Smooth muscle cell (in vitro differentiated cells): Measurements from ENCODE around the gene SLC12A7. TPM values are rescaled to one million over a fixed set of nuclear protein-coding genes. Genes with fewer than 3 reads are reported as not detected.

ENCODE experiments used
- DNase-seq: peaks from one replicate; lab custom pipeline; 2025; ENCODE audit not compliant: unreplicated experiment; lab: John Stamatoyannopoulos, UW
- H2AFZ ChIP-seq: fragments of 200-600 bp; sonication (generic); 2 replicates; pipeline ENCODE4 v1.6.0; 2016; ENCODE audit warnings: antibody characterized with exemption, low read depth, mild to moderate bottlenecking
- H3F3A ChIP-seq: fragments of 200-600 bp; sonication (generic); 2 replicates; pipeline ENCODE4 v1.6.0; 2017; ENCODE audit warnings: antibody characterized with exemption, low read depth
- H3K27ac ChIP-seq: fragments of 200-600 bp; sonication (generic); 2 replicates; pipeline ENCODE4 v1.5.1; 2016; ENCODE audit warnings: low read depth, mild to moderate bottlenecking
- H3K27me3 ChIP-seq: fragments of 200-600 bp; sonication (generic); 2 replicates; pipeline ENCODE4 v1.6.1; 2016; ENCODE audit warnings: low read depth, mild to moderate bottlenecking
- H3K36me3 ChIP-seq: fragments of 200-600 bp; sonication (generic); 2 replicates; pipeline ENCODE4 v1.5.1; 2016; ENCODE audit warnings: low read depth
- H3K4me1 ChIP-seq: fragments of 200-600 bp; sonication (generic); 2 replicates; pipeline ENCODE4 v1.5.1; 2016; ENCODE audit warnings: low read depth
- H3K4me2 ChIP-seq: fragments of 200-600 bp; sonication (generic); 2 replicates; pipeline ENCODE4 v1.6.0; 2016; ENCODE audit warnings: mild to moderate bottlenecking
- H3K4me3 ChIP-seq: fragments of 200-600 bp; sonication (generic); 2 replicates; pipeline ENCODE4 v1.5.1; 2016; ENCODE audit warnings: mild to moderate bottlenecking
- H3K79me2 ChIP-seq: fragments of 200-600 bp; sonication (generic); 2 replicates; pipeline ENCODE4 v1.6.0; 2016; ENCODE audit warnings: low read depth, mild to moderate bottlenecking
- H3K9ac ChIP-seq: fragments of 200-600 bp; sonication (generic); 2 replicates; pipeline ENCODE4 v1.6.0; 2016; ENCODE audit warnings: low read depth
- H3K9me3 ChIP-seq: fragments of 200-600 bp; sonication (generic); replicated peaks from 2 replicates; pipeline ENCODE4 v1.5.1; 2016; ENCODE audit warnings: low read depth
- H4K20me1 ChIP-seq: fragments of 200-600 bp; sonication (generic); 2 replicates; pipeline ENCODE4 v1.6.0; 2016; ENCODE audit warnings: low read depth
- WGBS: methylation state at CpG from one replicate; pipeline ENCODE4 v1.1.7; 2016; ENCODE audit warnings: low lambda C conversion rate; 5-methylcytosine and 5-hydroxymethylcytosine counted together
- polyA plus RNA-seq: library from polyadenylated mRNA; unstranded; fragments of >200 nt; fragmentation: Nextera tagmentation; extraction: Ambion mirVana; gene quantifications from 2 replicates; pipeline ENCODE4 v1.2.1, GENCODE V29; 2016
- total RNA-seq: library from RNA; depleted of rRNA; stranded (reverse); fragments of >200 nt; gene quantifications from 2 replicates; pipeline ENCODE4 v1.2.3, GENCODE V29; 2014
- TF ChIP-seq, protein P1 (sequence below): fragments of 200-600 bp; sonication (generic); IDR thresholded peaks from 2 replicates; pipeline ENCODE4 v1.5.1; 2017; ENCODE audit warnings: borderline replicate concordance, mild to moderate bottlenecking, antibody characterized with exemption; ENCODE audit not compliant: insufficient read depth, poor library complexity, severe bottlenecking

The SLC12A7 gene
- total and polyA plus RNA-seq, 2 experiments from 2014 or later: 6.1 to 15.2 TPM

DNA sequence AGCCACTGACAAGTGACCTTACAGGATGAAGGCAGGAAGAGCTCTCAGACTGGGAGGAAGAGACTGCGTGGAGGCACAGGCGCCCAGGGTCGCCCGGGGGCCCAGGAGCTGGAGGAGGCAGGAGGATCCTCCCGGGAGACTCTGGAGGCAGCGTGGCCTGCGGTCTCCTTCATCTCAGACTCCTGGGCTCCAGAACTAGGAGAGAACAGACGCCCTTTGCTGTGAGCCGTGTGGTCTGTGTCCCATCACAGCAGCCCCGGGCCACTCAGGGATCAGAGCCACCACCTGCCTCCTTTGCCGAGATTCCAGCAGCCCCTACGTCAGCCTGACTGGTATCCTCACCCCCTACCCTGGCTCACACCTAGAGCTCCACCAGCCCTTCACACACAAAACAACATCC lies 45.2 kb downstream of the SLC12A7 start:
- Histone ChIP-seq H3K4me1 (no peaks in the 10 kb centered on the region), H3K9me3 (no peaks in the 10 kb centered on the region), H3K4me3 (no peak overlapping the region), H3K27me3 (no peaks in the 10 kb centered on the region), H3K79me2 (no peaks in the 10 kb centered on the region), H4K20me1 (no peaks in the 10 kb centered on the region), H3K36me3 (no peaks in the 10 kb centered on the region), H2AFZ (no peak overlapping the region), H3F3A (no peaks in the 10 kb centered on the region), H3K9ac (no peak overlapping the region), H3K4me2 (no peak overlapping the region), H3K27ac (no peak overlapping the region)
- TF ChIP-seq, protein P1, sequence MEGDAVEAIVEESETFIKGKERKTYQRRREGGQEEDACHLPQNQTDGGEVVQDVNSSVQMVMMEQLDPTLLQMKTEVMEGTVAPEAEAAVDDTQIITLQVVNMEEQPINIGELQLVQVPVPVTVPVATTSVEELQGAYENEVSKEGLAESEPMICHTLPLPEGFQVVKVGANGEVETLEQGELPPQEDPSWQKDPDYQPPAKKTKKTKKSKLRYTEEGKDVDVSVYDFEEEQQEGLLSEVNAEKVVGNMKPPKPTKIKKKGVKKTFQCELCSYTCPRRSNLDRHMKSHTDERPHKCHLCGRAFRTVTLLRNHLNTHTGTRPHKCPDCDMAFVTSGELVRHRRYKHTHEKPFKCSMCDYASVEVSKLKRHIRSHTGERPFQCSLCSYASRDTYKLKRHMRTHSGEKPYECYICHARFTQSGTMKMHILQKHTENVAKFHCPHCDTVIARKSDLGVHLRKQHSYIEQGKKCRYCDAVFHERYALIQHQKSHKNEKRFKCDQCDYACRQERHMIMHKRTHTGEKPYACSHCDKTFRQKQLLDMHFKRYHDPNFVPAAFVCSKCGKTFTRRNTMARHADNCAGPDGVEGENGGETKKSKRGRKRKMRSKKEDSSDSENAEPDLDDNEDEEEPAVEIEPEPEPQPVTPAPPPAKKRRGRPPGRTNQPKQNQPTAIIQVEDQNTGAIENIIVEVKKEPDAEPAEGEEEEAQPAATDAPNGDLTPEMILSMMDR: no peak
- DNase-seq: no peak
- 97% methylated on average over 7 of the region's 12 CpGs for WGBS

DNA sequence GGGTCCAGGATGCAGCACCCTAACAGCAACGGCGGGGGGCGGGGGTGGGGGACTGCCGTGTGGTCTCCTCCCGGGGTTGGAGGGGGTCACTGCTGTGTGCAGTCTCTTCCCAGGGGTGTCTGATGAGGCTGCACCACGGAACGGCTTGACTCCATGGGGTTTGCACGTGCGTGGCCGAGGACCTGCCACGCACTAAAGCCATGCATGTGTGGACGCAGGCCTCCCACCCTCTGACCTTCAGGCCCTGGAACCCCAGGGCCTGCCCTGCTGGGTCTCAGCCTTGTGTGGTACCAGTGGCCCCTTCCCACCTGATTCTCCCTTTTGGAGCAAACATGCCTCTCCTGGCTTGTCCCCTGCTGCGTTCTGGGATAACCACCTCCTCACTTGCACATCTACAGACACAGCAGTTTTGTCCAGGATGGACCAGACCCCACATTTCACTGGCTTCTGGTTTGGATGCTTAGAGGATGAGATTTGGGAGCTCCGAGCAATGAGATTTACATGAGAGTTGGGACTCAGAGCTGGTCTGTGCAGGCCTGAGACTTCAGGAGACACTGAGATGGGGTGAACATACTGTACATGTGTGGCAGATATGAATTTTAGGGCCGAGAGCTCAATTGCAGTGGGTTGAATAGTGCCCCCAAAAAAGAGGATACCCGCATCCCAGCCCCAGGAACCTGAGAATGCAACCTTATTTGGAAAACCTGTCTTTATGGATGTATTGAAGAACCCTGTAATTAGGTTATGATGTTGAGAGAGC lies 45.8 kb downstream of the SLC12A7 start:
- Histone ChIP-seq H3K9me3 (no peaks in the 10 kb centered on the region), H2AFZ (no peak overlapping the region), H3K27me3 (no peaks in the 10 kb centered on the region), H3K36me3 (no peaks in the 10 kb centered on the region), H3K4me2 (no peak overlapping the region), H4K20me1 (no peaks in the 10 kb centered on the region), H3K9ac (no peak overlapping the region), H3K4me1 (no peaks in the 10 kb centered on the region), H3K27ac (no peak overlapping the region), H3K4me3 (no peak overlapping the region), H3K79me2 (no peaks in the 10 kb centered on the region), H3F3A (no peaks in the 10 kb centered on the region)
- DNase-seq: no peak
- WGBS: 93% methylated on average over 16 of the region's 16 CpGs
- TF ChIP-seq, protein P1: no peak

DNA sequence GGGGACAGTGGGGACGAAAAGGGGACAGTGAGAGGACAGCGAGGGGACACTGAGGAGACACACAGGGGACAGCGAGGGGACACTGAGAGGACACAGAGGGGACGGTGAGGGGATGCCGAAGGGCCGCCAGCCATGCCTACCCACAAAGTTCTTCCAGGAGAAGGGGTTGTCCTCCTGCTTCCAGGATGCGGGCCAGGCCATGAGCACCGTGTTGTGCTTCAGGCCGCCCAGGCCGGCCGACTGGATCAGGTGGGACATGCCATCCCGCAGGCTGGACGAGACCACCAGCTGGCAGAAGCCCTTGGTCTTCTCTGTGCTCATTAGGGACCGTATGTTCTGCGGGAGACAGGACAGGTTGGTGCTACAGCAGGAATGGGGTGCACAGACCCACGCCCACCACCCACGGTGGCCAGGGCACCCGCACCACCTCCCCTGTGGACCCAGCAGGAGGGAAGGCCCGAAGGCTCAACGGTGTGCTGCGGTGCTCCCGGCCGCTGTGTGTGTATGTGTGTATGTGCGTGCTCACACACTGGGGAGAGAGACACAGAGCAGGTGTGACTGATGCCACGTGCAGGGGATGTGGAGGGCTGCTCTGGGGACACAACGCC lies 46.6 kb downstream of the SLC12A7 start:
- TF ChIP-seq, protein P1: no peak
- 98% methylated on average over 23 of the region's 26 CpGs for WGBS
- Histone ChIP-seq H3K27ac (no peak overlapping the region), H3K9me3 (no peaks in the 10 kb centered on the region), H4K20me1 (no peaks in the 10 kb centered on the region), H3K36me3 (no peaks in the 10 kb centered on the region), H3K27me3 (no peaks in the 10 kb centered on the region), H3K4me2 (no peak overlapping the region), H3F3A (no peaks in the 10 kb centered on the region), H3K9ac (no peak overlapping the region), H3K4me1 (no peaks in the 10 kb centered on the region), H2AFZ (no peak overlapping the region), H3K79me2 (no peaks in the 10 kb centered on the region), H3K4me3 (no peak overlapping the region)
- no peak for DNase-seq
